ENCODE results near the gene PUS7. TPM values are rescaled to one million over a fixed set of nuclear protein-coding genes. Genes with fewer than 3 reads are reported as not detected.

The PUS7 gene
- total and polyA plus RNA-seq, 4 donors, result 5.0 to 16.7 (median 10.8) TPM

GRCh38 chr7:105532709-105533460 is 10.8 kb upstream of the PUS7 start:
- peak overlapping the region in 1 of 2 donors; percentile 97 for H3K27ac ChIP-seq (ENCODE audit: low read depth in 1 of 2, low read length in 1 of 2)
- no peaks in the 10 kb centered on the region for H3K9me3 ChIP-seq (ENCODE audit: control insufficient read depth in 4 of 4, insufficient read depth in 3 of 4, low read length in 3 of 4)
- WGBS, 2 donors, result 38 to 40% methylated on average over 12 of the region's 12 CpGs
- H3K9ac ChIP-seq (ENCODE audit: insufficient read depth in 1 of 2, low read length in 2 of 2), result peak overlapping the region; percentile 90 to 98
- H3K36me3 ChIP-seq (ENCODE audit: control insufficient read depth in 4 of 4, insufficient read depth in 4 of 4, low read length in 4 of 4), result peaks cover 3 to 7% (median 5%) of the 10 kb centered on the region in 4 donors
- H3K4me1 ChIP-seq (ENCODE audit: control insufficient read depth in 5 of 5, insufficient read depth in 5 of 5, low read length in 5 of 5), result peaks cover 0 to 14% (median 3%) of the 10 kb centered on the region in 5 donors
- ATAC-seq (ENCODE audit: insufficient read depth, low FRiP score) (no peak), DNase-seq (no peak)
- TF ChIP-seq, protein P1, sequence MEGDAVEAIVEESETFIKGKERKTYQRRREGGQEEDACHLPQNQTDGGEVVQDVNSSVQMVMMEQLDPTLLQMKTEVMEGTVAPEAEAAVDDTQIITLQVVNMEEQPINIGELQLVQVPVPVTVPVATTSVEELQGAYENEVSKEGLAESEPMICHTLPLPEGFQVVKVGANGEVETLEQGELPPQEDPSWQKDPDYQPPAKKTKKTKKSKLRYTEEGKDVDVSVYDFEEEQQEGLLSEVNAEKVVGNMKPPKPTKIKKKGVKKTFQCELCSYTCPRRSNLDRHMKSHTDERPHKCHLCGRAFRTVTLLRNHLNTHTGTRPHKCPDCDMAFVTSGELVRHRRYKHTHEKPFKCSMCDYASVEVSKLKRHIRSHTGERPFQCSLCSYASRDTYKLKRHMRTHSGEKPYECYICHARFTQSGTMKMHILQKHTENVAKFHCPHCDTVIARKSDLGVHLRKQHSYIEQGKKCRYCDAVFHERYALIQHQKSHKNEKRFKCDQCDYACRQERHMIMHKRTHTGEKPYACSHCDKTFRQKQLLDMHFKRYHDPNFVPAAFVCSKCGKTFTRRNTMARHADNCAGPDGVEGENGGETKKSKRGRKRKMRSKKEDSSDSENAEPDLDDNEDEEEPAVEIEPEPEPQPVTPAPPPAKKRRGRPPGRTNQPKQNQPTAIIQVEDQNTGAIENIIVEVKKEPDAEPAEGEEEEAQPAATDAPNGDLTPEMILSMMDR (IDR thresholded peaks at IDR 0.05; ENCODE audit: control extremely low read depth, extremely low read depth), result no peak
- H3K4me3 ChIP-seq, result peak overlapping the region; percentile 99
- H3K27me3 ChIP-seq (ENCODE audit: control insufficient read depth in 3 of 3, insufficient read depth in 3 of 3, low read length in 2 of 3), result no peaks in the 10 kb centered on the region

DNA sequence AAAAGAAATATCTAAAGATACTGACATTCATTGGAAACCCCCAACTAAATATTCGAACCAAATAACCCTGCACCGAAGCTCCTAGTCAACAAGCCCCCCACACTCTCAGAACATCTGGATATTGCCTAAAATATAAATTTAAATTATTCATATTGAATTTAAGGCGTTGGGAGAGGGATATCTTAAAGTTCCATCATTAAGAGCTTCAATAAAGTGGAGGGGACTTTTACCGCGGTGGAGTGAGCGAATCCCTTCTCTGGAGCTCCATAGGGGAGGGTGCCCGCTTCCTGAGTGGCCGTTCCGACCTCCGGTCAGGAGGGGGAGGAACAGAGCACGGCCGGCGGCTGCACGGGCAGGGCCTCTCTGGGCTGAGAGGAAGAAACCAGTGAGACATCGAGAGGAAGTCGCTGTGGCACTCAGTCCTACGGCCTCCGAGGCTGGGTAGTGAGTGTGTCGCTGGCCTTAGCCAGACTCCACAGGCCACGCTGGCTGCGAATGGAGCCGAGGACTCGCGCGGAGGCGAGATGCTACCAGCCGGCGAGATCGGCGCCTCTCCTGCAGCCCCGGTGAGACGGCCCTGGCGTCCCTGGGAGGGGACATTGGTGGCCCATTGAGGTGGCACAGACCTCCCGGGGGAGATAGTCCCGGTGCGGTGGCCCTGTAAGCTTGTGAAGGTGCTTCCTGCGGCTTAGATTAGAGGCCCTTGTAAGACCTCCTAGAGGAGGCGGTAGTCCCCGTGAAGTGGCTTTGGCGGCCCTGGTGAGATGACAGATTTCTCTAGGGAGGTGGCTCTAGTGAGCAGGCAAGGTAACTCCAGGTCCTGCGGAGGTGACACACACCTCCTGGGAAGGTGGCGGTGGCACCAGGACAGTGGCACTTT is 10.0 kb upstream of the PUS7 start, which contains the start of gene RINT1:
Gene RINT1, plus strand, starts transcription at position 410 of the 880 bp plus-strand sequence. Its CDS starts 115 bp downstream, at position 525.
- no peaks in the 10 kb centered on the region for H3K9me3 ChIP-seq (ENCODE audit: control insufficient read depth in 4 of 4, insufficient read depth in 3 of 4, low read length in 3 of 4)
- peaks cover 0 to 4% (median 2%) of the 10 kb centered on the region in 4 donors for H3K36me3 ChIP-seq (ENCODE audit: control insufficient read depth in 4 of 4, insufficient read depth in 4 of 4, low read length in 4 of 4)
- TF ChIP-seq, protein P1 (IDR thresholded peaks at IDR 0.05; ENCODE audit: control extremely low read depth, extremely low read depth), result peak; percentile 47
- peaks cover 0 to 14% (median 3%) of the 10 kb centered on the region in 5 donors for H3K4me1 ChIP-seq (ENCODE audit: control insufficient read depth in 5 of 5, insufficient read depth in 5 of 5, low read length in 5 of 5)
- H3K27me3 ChIP-seq (ENCODE audit: control insufficient read depth in 3 of 3, insufficient read depth in 3 of 3, low read length in 2 of 3), result no peaks in the 10 kb centered on the region
- H3K9ac ChIP-seq (ENCODE audit: insufficient read depth in 1 of 2, low read length in 2 of 2), result peak within 1 kb of the TSS; percentile 90 to 98
- DNase-seq (peak; percentile 93 to 94 (median 94)), ATAC-seq (ENCODE audit: insufficient read depth, low FRiP score) (peak; percentile 99)
- 1 to 2% methylated on average over 40 to 42 of the region's 42 CpGs for WGBS, 2 donors
- peak within 1 kb of the TSS; percentile 74 to 97 for H3K27ac ChIP-seq (ENCODE audit: low read depth in 1 of 2, low read length in 1 of 2)
- H3K4me3 ChIP-seq, result peak within 1 kb of the TSS; percentile 99

DNA sequence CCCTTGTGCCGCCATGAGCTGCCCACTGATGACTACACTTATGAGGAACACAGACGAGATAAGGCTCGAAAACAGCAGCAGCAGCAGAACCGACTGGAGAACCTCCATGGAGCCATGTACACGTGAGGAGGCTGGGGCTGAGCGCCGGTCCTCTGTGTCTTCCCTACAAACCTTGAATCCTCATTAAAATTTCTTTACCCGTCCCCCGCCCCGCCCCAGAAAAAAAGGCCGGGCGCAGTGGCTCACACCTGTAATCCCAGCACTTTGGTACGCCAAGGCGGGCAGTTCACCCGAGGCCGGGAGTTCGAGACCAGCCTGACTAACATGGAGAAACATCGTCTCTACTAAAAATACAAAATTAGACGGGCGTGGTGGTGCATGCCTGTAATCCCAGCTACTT is 8.5 kb upstream of the PUS7 start:
- H3K27me3 ChIP-seq (ENCODE audit: control insufficient read depth in 3 of 3, insufficient read depth in 3 of 3, low read length in 2 of 3), result no peaks in the 10 kb centered on the region
- peaks cover 0 to 14% (median 3%) of the 10 kb centered on the region in 5 donors for H3K4me1 ChIP-seq (ENCODE audit: control insufficient read depth in 5 of 5, insufficient read depth in 5 of 5, low read length in 5 of 5)
- no peak overlapping the region for H3K9ac ChIP-seq (ENCODE audit: insufficient read depth in 1 of 2, low read length in 2 of 2)
- no peak overlapping the region for H3K4me3 ChIP-seq
- DNase-seq, result no peak
- H3K9me3 ChIP-seq (ENCODE audit: control insufficient read depth in 4 of 4, insufficient read depth in 3 of 4, low read length in 3 of 4), result no peaks in the 10 kb centered on the region
- TF ChIP-seq, protein P1 (IDR thresholded peaks at IDR 0.05; ENCODE audit: control extremely low read depth, extremely low read depth), result no peak
- H3K36me3 ChIP-seq (ENCODE audit: control insufficient read depth in 4 of 4, insufficient read depth in 4 of 4, low read length in 4 of 4), result peaks cover 0 to 3% (median 0%) of the 10 kb centered on the region in 4 donors
- no peak overlapping the region for H3K27ac ChIP-seq (ENCODE audit: low read depth in 1 of 2, low read length in 1 of 2)
- 96 to 97% methylated on average over 20 of the region's 20 CpGs for WGBS, 2 donors
- no peak for ATAC-seq (ENCODE audit: insufficient read depth, low FRiP score)

Measured in lung (tissue), 12 donors.